ENCODE measurements around the gene CFC1B.
"Not testable (repeated sequence)": the region's sequence is repeated elsewhere in the genome, so short reads cannot be mapped to it uniquely, and the experiment has no call there.

CFC1B gene

DNA sequence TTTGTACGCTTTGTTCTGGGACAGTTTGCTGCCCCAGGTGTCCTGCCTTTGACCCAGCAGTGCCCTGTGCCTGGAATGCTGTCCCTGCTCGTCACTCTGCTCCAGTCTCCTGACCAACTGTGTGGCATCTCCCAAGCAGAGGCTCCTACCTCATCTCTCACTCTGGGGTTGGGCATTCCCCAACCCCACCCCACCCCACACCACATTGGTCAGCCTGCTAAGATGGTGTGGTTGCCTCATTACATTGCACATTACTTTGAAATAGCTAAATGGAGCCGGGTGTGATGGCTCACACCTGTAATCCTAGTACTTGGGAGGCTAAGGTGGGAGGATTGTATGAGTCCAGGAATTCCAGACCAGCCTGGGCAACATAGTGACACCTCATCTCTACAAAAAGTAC, 50.9 kb downstream of the CFC1B start:
- not testable (repeated sequence) for DNase-seq

DNA sequence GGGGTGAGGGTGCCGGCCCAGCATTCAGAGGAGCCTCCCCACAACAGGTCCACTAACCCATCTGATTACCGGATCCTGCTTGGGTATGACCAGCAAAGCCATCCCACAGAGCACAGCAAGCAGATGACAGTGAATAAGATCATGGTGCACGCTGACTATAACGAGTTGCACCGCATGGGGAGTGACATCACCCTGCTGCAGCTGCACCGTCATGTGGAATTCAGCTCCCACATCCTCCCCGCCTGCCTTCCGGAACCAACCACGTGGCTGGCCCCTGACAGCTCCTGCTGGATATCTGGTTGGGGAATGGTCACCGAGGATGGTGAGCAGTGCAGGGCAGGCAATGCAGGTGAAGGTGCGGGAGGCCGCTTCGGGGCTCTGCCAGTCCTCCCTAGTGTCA, 53.2 kb downstream of the CFC1B start:
- DNase-seq = peak; percentile 26

DNA sequence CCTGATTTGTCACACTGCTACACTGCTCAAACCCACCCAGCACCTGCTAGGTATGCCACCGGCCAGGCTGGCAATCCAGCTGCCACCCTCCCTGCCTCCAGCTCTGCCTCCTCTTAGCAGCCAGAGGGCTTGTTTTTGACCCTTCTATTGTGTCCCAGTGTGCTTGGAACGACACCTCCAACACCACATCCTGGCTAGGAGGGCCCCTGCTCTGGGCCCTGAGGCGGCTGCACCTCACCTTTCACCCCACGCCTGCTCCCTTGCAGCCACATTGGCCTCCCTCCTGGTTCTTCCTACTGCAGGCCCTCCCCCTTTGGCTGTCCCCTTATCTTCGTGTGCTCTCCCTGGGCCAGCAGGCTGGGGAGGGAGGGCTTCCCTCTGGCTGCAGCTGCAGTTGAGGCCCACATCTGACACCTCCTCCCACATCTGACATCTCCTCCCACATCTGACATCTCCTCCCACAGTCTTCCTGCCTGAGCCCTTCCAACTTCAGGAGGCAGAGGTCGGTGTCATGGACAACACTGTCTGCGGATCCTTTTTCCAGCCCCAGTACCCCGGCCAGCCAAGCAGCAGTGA, 55.3 kb downstream of the CFC1B start:
- DNase-seq = not testable (repeated sequence)

DNA sequence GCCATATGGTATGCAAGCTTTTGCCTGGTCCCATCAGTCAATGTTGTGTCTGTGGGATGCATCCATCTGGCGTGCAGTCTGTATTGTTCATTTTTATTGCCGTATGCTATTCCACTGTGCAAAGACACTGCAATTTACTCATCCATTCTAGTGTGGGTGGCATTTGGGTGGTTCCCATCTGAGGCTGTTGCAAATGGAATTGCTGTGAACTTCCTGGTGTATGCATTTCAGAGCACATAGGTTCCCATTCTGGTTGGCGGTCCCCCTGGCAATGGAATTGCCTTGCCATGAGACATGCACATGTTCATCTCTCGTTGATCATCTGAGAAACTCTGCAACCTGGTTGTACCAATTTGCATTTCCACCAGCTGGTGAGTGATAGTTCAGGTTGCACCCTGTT, 56.5 kb downstream of the CFC1B start:
- not testable (repeated sequence) for DNase-seq
